C4-2B (cell line): ENCODE measurements around the gene CPAMD8.

Experiments used
- ZFX ChIP-seq: fragments of 450-650 bp; IDR thresholded peaks from 2 replicates; pipeline ENCODE4 v1.6.1; 2017
- TF ChIP-seq, protein P1 (sequence below): fragments of 450-650 bp; conservative IDR thresholded peaks from 2 replicates; pipeline ENCODE4 v1.5.1; 2017; ENCODE audit warnings: mild to moderate bottlenecking

DNA sequence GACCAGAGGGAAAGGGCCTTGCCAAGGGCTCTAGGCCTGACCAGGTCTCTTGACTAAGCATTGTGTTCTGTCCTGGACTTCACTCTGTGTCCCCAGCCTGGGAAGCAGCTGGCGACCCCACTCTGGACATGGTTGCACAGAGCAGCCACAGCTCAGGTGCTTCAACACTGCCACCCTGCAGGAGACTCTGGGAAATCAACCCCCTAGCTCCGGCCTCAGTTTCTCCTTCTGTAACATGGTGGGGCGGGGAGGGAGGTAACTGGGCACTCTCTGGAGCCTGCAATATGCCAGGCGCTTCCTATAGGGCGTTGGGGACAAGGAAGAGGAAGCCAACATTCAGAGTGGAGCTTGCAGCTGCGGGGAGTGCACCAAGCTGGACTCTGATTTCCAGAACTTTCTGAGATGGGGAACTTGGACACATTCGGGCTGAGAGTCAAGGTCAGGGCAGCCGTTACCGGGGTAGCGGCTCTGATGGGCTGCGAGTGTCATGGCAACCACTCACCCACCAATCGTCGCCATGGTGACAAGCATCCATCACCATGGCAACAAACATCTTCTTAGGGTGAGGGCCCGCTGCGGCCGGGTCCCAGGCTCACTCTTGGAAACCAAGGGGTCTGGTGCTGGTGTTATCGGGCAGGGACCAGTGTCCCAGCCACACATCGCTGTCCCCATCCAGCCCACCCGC, 125.0 kb downstream of the CPAMD8 start:
- TF ChIP-seq, protein P1, sequence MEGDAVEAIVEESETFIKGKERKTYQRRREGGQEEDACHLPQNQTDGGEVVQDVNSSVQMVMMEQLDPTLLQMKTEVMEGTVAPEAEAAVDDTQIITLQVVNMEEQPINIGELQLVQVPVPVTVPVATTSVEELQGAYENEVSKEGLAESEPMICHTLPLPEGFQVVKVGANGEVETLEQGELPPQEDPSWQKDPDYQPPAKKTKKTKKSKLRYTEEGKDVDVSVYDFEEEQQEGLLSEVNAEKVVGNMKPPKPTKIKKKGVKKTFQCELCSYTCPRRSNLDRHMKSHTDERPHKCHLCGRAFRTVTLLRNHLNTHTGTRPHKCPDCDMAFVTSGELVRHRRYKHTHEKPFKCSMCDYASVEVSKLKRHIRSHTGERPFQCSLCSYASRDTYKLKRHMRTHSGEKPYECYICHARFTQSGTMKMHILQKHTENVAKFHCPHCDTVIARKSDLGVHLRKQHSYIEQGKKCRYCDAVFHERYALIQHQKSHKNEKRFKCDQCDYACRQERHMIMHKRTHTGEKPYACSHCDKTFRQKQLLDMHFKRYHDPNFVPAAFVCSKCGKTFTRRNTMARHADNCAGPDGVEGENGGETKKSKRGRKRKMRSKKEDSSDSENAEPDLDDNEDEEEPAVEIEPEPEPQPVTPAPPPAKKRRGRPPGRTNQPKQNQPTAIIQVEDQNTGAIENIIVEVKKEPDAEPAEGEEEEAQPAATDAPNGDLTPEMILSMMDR: no peak
- TF ChIP-seq ZFX: no peak
